HepG2 (cell line): ENCODE measurements around the gene FAT1. TPM values are rescaled to one million over a fixed set of nuclear protein-coding genes. Genes with fewer than 3 reads are reported as not detected.
A peak's percentile ranks its signal among the peaks of the same experiment; 100 is the strongest.

ENCODE experiments used
- AGO1 ChIP-seq: fragments of 200-400 bp; formaldehyde crosslinking; IDR thresholded peaks from 2 replicates; pipeline ENCODE4 v1.6.1; 2017; ENCODE audit warnings: mild to moderate bottlenecking, low read depth, low read length, moderate library complexity; ENCODE audit not compliant: poor library complexity, severe bottlenecking
- ARID5B ChIP-seq: IDR thresholded peaks from 2 replicates; pipeline ENCODE4 v1.4.0; 2020; ENCODE audit warnings: mild to moderate bottlenecking, missing genetic modification reagents
- ARNT2 ChIP-seq: sonication (generic); formaldehyde crosslinking; IDR thresholded peaks from 2 replicates; pipeline ENCODE4 v1.8.0; 2022; ENCODE audit warnings: mild to moderate bottlenecking, low read depth, missing genetic modification reagents, moderate library complexity
- ASH2L ChIP-seq: fragments of 300-600, 200-600 bp; sonication (generic); IDR thresholded peaks from 2 replicates; pipeline ENCODE4 v1.7.0; 2017; ENCODE audit warnings: low read depth, mild to moderate bottlenecking, moderate library complexity, mixed read lengths, low read length; ENCODE audit not compliant: insufficient read length
- BCLAF1 ChIP-seq: fragments of 450-650 bp; IDR thresholded peaks from 2 replicates; pipeline ENCODE4 v1.6.1; 2017; ENCODE audit warnings: mild to moderate bottlenecking
- BRD4 ChIP-seq: sonication (generic); formaldehyde crosslinking; IDR thresholded peaks from 2 replicates; pipeline ENCODE4 v1.4.0; 2020; ENCODE audit warnings: missing genetic modification reagents
- CREBL2 ChIP-seq: sonication (generic); formaldehyde crosslinking; IDR thresholded peaks from 2 replicates; pipeline ENCODE4 v1.8.1; 2023; ENCODE audit warnings: missing genetic modification reagents, mild to moderate bottlenecking, borderline replicate concordance
- HCFC1 ChIP-seq: fragments of 150-350 bp; IDR thresholded peaks from 2 replicates; pipeline ENCODE4 v1.6.1; 2014; ENCODE audit warnings: low read depth, low read length
- HOXA3 ChIP-seq: sonication (generic); formaldehyde crosslinking; IDR thresholded peaks from 2 replicates; pipeline ENCODE4 v1.5.0; 2020; ENCODE audit warnings: missing genetic modification reagents
- NAIF1 ChIP-seq: sonication (generic); formaldehyde crosslinking; IDR thresholded peaks from 2 replicates; pipeline ENCODE4 v1.5.0; 2020; ENCODE audit warnings: mild to moderate bottlenecking, missing genetic modification reagents, borderline replicate concordance
- RFX5 ChIP-seq: IDR thresholded peaks from 2 replicates; pipeline ENCODE4 v1.6.1; 2011; ENCODE audit warnings: low read depth, low read length, improper control_type of control experiment
- THRA ChIP-seq: sonication (generic); formaldehyde crosslinking; IDR thresholded peaks from 2 replicates; pipeline ENCODE4 v1.4.0; 2020; ENCODE audit warnings: missing genetic modification reagents, borderline replicate concordance
- ZNF225 ChIP-seq: sonication (generic); formaldehyde crosslinking; IDR thresholded peaks from 2 replicates; pipeline ENCODE4 v1.4.0; 2020; ENCODE audit warnings: mild to moderate bottlenecking, missing genetic modification reagents
- ZNF562 ChIP-seq: sonication (generic); formaldehyde crosslinking; IDR thresholded peaks from 2 replicates; pipeline ENCODE4 v1.8.0; 2022; ENCODE audit warnings: missing genetic modification reagents, borderline replicate concordance
- ZNF570 ChIP-seq: sonication (generic); formaldehyde crosslinking; IDR thresholded peaks from 2 replicates; pipeline ENCODE4 v1.4.0; 2020; ENCODE audit warnings: mild to moderate bottlenecking, missing genetic modification reagents, borderline replicate concordance
- ZNF670 ChIP-seq: sonication (generic); formaldehyde crosslinking; IDR thresholded peaks from 2 replicates; pipeline ENCODE4 v1.8.0; 2022; ENCODE audit warnings: mild to moderate bottlenecking, missing genetic modification reagents, borderline replicate concordance
- polyA plus RNA-seq, 8 experiments: library from polyadenylated mRNA; depleted of rRNA in 3 of 8; stranded (reverse) in 7 of 8; unstranded in 1 of 8; fragments of >200 nt; fragmentation: Illumina TruSeq in 4 of 8; extraction: Trizol in 4 of 8; gene quantifications; 2 replicates each; pipeline versions ENCODE4 v1.2.1 to v1.2.3, GENCODE V29; 2011 to 2016; ENCODE audit warnings: low read depth in 4 of 8, missing spikeins in 1 of 8, mixed read lengths in 1 of 8; ENCODE audit not compliant: insufficient read depth in 1 of 8
- total RNA-seq, 5 experiments: library from RNA; depleted of rRNA; stranded (reverse); fragments of >200 nt; fragmentation: Illumina TruSeq; extraction: Trizol; gene quantifications; 2 replicates each; pipeline ENCODE4 v1.2.3, GENCODE V29; 2016; ENCODE audit warnings: low read depth in 1 of 5
- TF ChIP-seq, protein P1 (sequence below): sonication (generic); formaldehyde crosslinking; IDR thresholded peaks from 2 replicates; pipeline ENCODE4 v1.8.0; 2022; ENCODE audit warnings: low read depth, missing genetic modification reagents
- TF ChIP-seq, protein P2 (sequence below): IDR thresholded peaks from 2 replicates; pipeline ENCODE4 v1.6.1; 2016; ENCODE audit warnings: missing genetic modification reagents, missing compliant biosample characterization

Gene FAT1
- total and polyA plus RNA-seq, 2 of the 13 experiments (the other 11 are each of a cell fraction or from before 2014, with no cell fraction given) = 185 to 216 TPM

- TF ChIP-seq THRA (peak; percentile 17; the same call in 1 of the 2 replicates), CREBL2 (CRISPR knock-in tag) (no peak), ZNF570 (CRISPR knock-in tag) (no peak), AGO1 (no peak), ASH2L (peak; percentile 56), ARNT2 (peak; percentile 69), BRD4 (CRISPR knock-in tag) (no peak), RFX5 (no peak), NAIF1 (no peak), ZNF225 (CRISPR knock-in tag) (0 out of 2 replicates have a peak, but pooled peaks have one; percentile 31), HCFC1 (no peak), ZNF670 (CRISPR knock-in tag) (peak; percentile 67), BCLAF1 (no peak), ZNF562 (CRISPR knock-in tag) (no peak), ARID5B (peak; percentile 88), HOXA3 (CRISPR knock-in tag) (peak; percentile 80)
- TF ChIP-seq, protein P1, sequence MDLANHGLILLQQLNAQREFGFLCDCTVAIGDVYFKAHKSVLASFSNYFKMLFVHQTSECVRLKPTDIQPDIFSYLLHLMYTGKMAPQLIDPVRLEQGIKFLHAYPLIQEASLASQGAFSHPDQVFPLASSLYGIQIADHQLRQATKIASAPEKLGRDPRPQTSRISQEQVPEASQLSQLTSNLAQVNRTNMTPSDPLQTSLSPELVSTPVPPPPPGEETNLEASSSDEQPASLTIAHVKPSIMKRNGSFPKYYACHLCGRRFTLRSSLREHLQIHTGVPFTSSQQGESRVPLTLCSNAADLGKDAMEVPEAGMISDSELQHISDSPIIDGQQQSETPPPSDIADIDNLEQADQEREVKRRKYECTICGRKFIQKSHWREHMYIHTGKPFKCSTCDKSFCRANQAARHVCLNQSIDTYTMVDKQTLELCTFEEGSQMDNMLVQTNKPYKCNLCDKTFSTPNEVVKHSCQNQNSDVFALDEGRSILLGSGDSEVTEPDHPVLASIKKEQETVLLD (CRISPR knock-in tag) = no peak; the same call in 1 of the 2 replicates
- TF ChIP-seq, protein P2, sequence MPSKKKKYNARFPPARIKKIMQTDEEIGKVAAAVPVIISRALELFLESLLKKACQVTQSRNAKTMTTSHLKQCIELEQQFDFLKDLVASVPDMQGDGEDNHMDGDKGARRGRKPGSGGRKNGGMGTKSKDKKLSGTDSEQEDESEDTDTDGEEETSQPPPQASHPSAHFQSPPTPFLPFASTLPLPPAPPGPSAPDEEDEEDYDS = peak; percentile 78
Measured at GRCh38 chr4:186726426-186727168, 2.9 kb upstream of the FAT1 start (continued).
